Dedifferentiated amniotic fluid mesenchymal stem cell (primary cell): ENCODE results near the gene ZNF417.
"Not testable (repeated sequence)": the region's sequence is repeated elsewhere in the genome, so short reads cannot be mapped to it uniquely, and the experiment has no call there.

Source experiments
- DNase-seq: peaks from one replicate; pipeline ENCODE4 v3.0.0-alpha.2; 2016; ENCODE audit errors: extremely low spot score

Gene ZNF417

GRCh38 chr19:57887195-57887941 is 29.0 kb downstream of the ZNF417 start:
- no peak for DNase-seq

- no peak for DNase-seq
These were observed 30.3 kb downstream of the ZNF417 start for GRCh38 chr19:57886046-57886445.

- DNase-seq = not testable (repeated sequence)
These were observed 42.3 kb downstream of the ZNF417 start for GRCh38 chr19:57873883-57874799.

- no peak for DNase-seq
These were observed 43.9 kb downstream of the ZNF417 start for GRCh38 chr19:57872450-57872849.

- DNase-seq = no peak
These were observed 46.2 kb downstream of the ZNF417 start for GRCh38 chr19:57870225-57870624.

- DNase-seq = not testable (repeated sequence)
These were observed 46.7 kb downstream of the ZNF417 start for GRCh38 chr19:57869655-57870054.

- DNase-seq = no peak
These were observed 48.4 kb downstream of the ZNF417 start for GRCh38 chr19:57867868-57868492.
